ENCODE data around the gene HERPUD1. TPM values are rescaled to one million over a fixed set of nuclear protein-coding genes. Genes with fewer than 3 reads are reported as not detected.

HERPUD1 gene
- total and polyA plus RNA-seq, 2 of the 8 experiments (the other 6 are each of a cell fraction or from before 2014, with no cell fraction given), result 23.3 to 34.7 TPM

DNA sequence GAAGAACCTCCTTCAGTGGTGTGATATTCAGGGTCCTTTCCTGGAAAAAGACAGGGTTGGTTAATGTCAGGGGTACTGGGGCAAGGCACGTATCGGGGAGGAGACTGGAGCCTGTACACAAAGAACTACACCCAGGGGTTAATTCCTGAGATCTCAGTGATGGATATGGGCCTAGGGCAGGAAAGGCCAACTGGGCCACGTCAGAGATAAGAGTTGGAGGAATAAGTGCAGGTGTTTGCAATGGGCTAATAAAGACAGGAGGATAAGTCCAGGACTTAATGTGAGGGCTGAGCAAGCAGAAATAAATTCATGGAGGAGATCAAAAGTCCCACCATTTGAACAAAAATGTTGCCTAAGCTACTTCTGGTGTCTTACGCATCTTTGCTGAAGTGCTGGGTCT lies 10.4 kb upstream of the HERPUD1 start:
- TF ChIP-seq CBX8 (IDR thresholded peaks at IDR 0.05; ENCODE audit: borderline replicate concordance, low read depth, low read length) (no peak), EGR1 (IDR thresholded peaks at IDR 0.05; ENCODE audit: borderline replicate concordance, low read depth, low read length) (no peak), GABPA (IDR thresholded peaks at IDR 0.05; ENCODE audit: borderline replicate concordance, insufficient read depth, low read length) (no peak), SRF (IDR thresholded peaks at IDR 0.05; ENCODE audit: low read depth, low read length) (no peak), RXRA (IDR thresholded peaks at IDR 0.05; ENCODE audit: insufficient read depth, low read depth, low read length) (no peak), EP300 (IDR thresholded peaks at IDR 0.05; ENCODE audit: borderline replicate concordance in 1 of 2, low read depth in 2 of 2, low read length in 2 of 2) (no peak), FOSL1 (IDR thresholded peaks at IDR 0.05; ENCODE audit: insufficient read depth, low read depth, low read length) (no peak), NANOG (IDR thresholded peaks at IDR 0.05; ENCODE audit: insufficient read depth, low read depth, low read length, poor library complexity, severe bottlenecking) (no peak), CREB1 (IDR thresholded peaks at IDR 0.05) (no peak)
- TF ChIP-seq, protein P1, sequence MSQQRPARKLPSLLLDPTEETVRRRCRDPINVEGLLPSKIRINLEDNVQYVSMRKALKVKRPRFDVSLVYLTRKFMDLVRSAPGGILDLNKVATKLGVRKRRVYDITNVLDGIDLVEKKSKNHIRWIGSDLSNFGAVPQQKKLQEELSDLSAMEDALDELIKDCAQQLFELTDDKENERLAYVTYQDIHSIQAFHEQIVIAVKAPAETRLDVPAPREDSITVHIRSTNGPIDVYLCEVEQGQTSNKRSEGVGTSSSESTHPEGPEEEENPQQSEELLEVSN (IDR thresholded peaks at IDR 0.05), result no peak
- TF ChIP-seq, protein P2, sequence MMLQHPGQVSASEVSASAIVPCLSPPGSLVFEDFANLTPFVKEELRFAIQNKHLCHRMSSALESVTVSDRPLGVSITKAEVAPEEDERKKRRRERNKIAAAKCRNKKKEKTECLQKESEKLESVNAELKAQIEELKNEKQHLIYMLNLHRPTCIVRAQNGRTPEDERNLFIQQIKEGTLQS (IDR thresholded peaks at IDR 0.05; ENCODE audit: insufficient read depth, low read depth, low read length), result no peak
- POLR2A ChIA-PET (ENCODE audit: partially characterized antibody), result interaction anchor here (6.5 kb wide), 1 partner anchor 12 kb away, joined by 82 read pairs; the partner anchor contains the start of gene HERPUD1
- no peak overlapping the region for H2AFZ ChIP-seq (ENCODE audit: low read length)
- H3K56ac ChIP-seq (replicated peaks; ENCODE audit: insufficient read length, low read depth, low read length), result no peak overlapping the region
- no peaks in the 10 kb centered on the region for H3K27me3 ChIP-seq (replicated peaks in 1 of 4; ENCODE audit: control insufficient read depth in 3 of 4, extremely low read depth in 1 of 4, insufficient read depth in 3 of 4, low read length in 3 of 4)
- no peaks in the 10 kb centered on the region for H3K36me3 ChIP-seq (ENCODE audit: control insufficient read depth in 2 of 4, insufficient read depth in 4 of 4, low read length in 3 of 4)
- no peaks in the 10 kb centered on the region for H3K79me1 ChIP-seq (ENCODE audit: low read depth, low read length)
- no peaks in the 10 kb centered on the region for H3K4me1 ChIP-seq (replicated peaks in 1 of 4; ENCODE audit: control insufficient read depth in 3 of 4, insufficient read depth in 4 of 4, low read length in 3 of 4)
- H4K91ac ChIP-seq (replicated peaks; ENCODE audit: insufficient read length, low read length), result no peak overlapping the region
- H4K8ac ChIP-seq (ENCODE audit: extremely low read depth, insufficient read depth, low read length), result no peak overlapping the region
- no peak overlapping the region for H3K18ac ChIP-seq (ENCODE audit: extremely low read depth, low read length)
- no peak overlapping the region for H2BK15ac ChIP-seq (ENCODE audit: low read length)
- H2AK5ac ChIP-seq (ENCODE audit: low read depth, low read length), result no peak overlapping the region
- no peak overlapping the region for H2BK20ac ChIP-seq (ENCODE audit: low read length)
- no peak overlapping the region for H3K23ac ChIP-seq (ENCODE audit: insufficient read length)
- H3K9me3 ChIP-seq (ENCODE audit: insufficient read depth in 2 of 2, low read depth in 1 of 2, low read length in 1 of 2), result no peaks in the 10 kb centered on the region
- FAIRE-seq (no peak), DNase-seq (ENCODE audit: low read depth in 1 of 2, low spot score in 2 of 2) (no peak)
- no peaks in the 10 kb centered on the region for H3K79me2 ChIP-seq (ENCODE audit: control insufficient read depth in 1 of 2, insufficient read depth in 2 of 2, low read length in 2 of 2)
- no peak overlapping the region for H4K5ac ChIP-seq (ENCODE audit: insufficient read length, low read depth, low read length)
- no peak overlapping the region for H2BK12ac ChIP-seq (ENCODE audit: low read depth, low read length)
- no peak overlapping the region for H3K4me2 ChIP-seq (ENCODE audit: insufficient read depth in 1 of 2, low read depth in 2 of 2, low read length in 2 of 2)
- H3K4ac ChIP-seq (replicated peaks; ENCODE audit: insufficient read length, low read depth, low read length), result no peak overlapping the region
- no peaks in the 10 kb centered on the region for H4K20me1 ChIP-seq (replicated peaks in 1 of 2; ENCODE audit: control insufficient read depth in 1 of 2, insufficient read depth in 2 of 2, low read length in 2 of 2)
- H3K4me3 ChIP-seq (ENCODE audit: extremely low read depth in 1 of 4, insufficient read depth in 2 of 4, low read depth in 3 of 4, low read length in 4 of 4), result no peak overlapping the region
- CTCF ChIA-PET (ENCODE audit: partially characterized antibody), result interaction anchor here (1.2 to 2.7 kb wide), 2 partner anchors 39 to 273 kb away, joined by 3 to 8 read pairs; no protein-coding TSS in a partner anchor
- 91% methylated on average over 4 of the region's 4 CpGs; no CpG with 5 or more reads in 1 of the 2 experiments for WGBS, 2 experiments (ENCODE audit: extremely low coverage in 1 of 2, insufficient coverage in 1 of 2, insufficient read length in 1 of 2, insufficient replicate concordance in 2 of 2, low coverage in 1 of 2, low lambda C conversion rate in 2 of 2, missing lambda C conversion rate in 1 of 2)
- H3K27ac ChIP-seq (ENCODE audit: low read depth, low read length), result no peak overlapping the region
- H3K9ac ChIP-seq (replicated peaks in 1 of 4; ENCODE audit: extremely low read depth in 1 of 4, low read depth in 3 of 4, low read length in 3 of 4), result no peak overlapping the region
- no peak overlapping the region for H2BK5ac ChIP-seq (ENCODE audit: low read depth, low read length)
- H3K14ac ChIP-seq (ENCODE audit: insufficient read length), result no peak overlapping the region
- no peak overlapping the region for H2BK120ac ChIP-seq (replicated peaks; ENCODE audit: low read depth, low read length)
- H3K23me2 ChIP-seq (ENCODE audit: low read depth, low read length), result no peaks in the 10 kb centered on the region
